Muscle of arm (tissue), 12 donors: Measurements from ENCODE around the gene ARHGAP6. TPM values are rescaled to one million over a fixed set of nuclear protein-coding genes. Genes with fewer than 3 reads are reported as not detected.

Experiments
- DNase-seq: peaks from one replicate; pipeline ENCODE4 v3.0.0-alpha.2; 2013
- polyA plus RNA-seq, 12 donors: library from polyadenylated mRNA; unstranded; fragments of 120-200 nt; gene quantifications; one replicate each; pipeline ENCODE4 v1.2.1, GENCODE V29; 2013; ENCODE audit not compliant: insufficient read length in 12 of 12

Gene ARHGAP6
- polyA plus RNA-seq, 12 donors: 5.3 to 11.1 (median 9.9) TPM; not detected in 1

DNA sequence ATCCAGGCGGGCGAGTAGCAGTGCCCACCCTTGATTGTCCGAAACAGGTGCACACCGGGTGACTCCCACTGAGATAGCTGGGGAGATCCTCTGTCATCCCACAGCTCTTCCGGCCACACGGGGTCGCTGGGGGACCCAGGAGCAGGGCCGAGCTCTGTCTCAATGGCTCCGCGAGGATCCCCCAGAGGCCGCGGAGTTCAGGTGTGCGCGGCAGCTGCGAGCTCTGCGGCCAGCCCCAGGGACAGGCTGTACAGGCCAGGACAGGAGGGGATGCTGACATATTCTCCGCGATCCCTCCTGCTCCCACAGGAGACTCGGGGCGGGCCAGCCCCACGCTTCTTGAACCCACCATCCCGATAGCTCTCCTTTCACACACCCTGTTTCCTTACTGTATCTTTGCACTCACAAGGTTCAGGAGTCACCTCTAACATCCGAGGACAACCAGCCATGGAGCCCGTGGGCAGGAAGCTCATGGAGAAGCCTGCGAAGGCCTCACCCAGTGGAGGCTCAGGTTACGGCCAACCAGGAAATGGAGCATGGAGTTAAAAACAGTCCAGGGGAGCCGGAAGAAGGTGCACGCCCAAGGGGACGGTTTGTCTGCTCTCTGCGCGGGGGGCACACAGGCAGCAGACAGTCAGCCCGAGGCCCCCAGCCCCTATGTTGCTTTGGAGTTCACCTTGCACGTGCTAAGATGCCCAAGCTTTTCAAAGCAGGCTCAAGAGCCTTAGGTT lies 450.4 kb downstream of the ARHGAP6 start:
- no peak for DNase-seq

DNA sequence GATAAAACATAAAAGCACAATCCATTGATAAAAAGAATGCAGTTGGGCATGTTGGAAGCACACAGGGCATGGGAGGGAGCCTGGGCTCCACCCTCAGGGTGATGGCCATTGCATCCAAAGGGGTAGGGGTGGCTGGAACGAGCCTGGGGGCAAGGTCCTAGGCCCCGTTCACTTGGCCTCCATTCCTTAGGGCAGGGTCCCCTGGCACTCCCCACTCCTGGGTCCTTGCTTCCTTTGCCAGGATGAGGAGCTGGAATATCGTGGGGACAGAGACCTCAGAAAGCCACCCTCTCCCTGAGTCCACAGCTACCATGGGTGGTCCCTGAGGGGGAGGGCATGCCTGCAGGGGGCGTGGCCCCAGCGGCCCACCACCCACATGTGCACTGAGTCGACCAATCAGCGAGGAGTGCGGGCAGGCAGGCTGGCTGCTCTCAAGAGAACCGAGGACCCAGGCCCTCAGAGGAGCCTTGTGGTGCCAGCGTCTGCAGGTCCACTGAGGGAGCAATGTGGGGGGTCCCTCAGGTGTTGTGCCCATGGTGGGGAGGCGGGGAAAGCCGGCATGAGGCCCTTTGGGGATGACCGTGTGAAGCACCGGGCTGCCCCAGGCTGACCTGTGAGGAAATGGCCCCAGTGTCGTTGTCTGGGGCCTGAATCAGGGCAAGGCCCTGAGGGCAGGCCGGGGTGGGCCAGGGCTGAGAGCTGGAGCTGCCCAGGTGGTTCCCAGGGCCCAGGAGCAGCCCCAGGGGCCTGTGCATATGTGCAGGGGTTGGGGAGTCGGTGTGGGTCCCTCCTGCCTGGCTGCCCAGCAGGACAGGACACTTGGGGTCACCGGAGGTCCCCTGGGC lies 451.2 kb downstream of the ARHGAP6 start:
- DNase-seq: no peak

DNA sequence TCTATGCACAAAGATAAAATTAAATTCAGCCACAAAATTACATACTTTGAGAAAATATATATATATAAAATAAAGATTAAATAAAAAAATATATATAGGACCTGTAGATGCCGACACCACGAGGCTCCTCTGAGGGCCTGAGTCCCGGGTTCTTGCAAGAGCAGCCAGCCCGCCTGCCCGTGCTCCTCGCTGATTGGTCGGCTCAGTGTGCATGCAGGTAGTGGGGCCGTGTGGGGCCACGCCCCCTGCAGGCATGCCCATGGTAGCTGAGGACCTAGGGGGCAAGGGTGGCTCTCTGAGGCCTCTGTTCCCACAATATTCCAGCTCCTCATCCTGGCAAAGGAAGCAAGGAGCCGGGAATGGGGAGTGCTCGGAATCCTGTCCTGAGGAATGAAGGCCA lies 453.0 kb downstream of the ARHGAP6 start:
- no peak for DNase-seq

DNA sequence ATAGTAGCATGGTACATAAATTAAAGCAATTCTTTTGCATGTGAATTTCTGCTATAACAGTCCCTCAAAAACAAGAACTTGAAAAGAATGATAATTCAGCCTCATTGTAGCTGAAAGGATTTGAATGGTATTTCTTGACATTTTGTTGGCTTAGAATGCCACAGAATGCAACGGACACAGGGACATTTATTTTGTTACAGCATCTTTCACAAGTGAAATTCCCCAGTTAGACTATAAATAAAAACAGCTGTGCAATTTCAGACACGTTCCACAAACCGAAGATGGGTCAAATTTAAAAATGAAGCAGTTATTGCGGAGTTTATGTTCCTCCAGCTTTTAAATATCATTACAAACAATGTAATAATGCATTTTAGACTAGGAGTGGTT lies 455.3 kb downstream of the ARHGAP6 start:
- peak; percentile 17 for DNase-seq

DNA sequence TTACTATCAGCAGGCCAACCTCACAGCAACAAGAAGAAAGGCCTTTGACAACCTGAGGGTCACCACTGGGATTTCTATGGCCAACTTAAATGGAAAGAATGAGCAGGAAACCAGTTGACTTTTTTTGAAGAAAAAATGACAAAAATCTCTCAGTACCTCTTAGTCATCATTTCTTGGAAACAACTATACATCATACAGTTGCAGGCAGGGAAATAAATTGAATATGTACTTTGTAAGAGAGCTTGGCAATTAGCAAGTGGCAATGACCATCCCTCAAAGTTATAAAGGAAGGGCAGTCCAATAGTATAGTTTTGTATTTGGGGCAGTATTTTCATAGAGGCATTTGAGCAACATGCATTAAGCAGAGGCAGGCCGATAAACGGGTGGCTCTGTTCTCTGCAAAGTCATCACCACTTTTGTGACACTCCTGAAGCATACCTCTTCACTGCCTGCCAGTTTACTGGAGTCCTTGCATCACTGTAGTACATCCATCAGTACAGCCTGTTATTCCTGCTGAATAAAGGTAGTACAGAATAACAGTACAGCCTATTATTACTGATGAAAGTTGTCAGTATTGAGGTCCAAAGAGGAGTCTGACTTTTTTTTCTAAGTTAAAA lies 455.8 kb downstream of the ARHGAP6 start:
- DNase-seq: no peak

DNA sequence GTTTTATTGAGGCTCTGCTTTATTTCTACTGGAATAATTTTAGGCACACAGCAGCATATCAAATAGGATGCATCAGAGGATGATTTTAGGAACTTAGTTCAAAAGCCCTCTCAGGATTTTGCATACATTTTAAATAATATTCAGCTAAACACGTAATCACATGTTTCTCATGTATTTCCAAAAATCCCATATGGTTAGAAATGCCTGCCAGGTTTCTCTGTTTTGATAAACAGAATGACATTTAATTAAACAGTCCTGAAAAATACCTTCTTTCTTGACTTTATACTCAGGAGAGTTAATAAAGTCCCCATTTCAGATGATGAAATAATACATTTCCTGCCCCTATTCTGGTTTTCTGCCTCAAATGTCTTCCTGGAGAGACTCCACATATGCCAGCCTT lies 459.0 kb downstream of the ARHGAP6 start:
- no peak for DNase-seq

DNA sequence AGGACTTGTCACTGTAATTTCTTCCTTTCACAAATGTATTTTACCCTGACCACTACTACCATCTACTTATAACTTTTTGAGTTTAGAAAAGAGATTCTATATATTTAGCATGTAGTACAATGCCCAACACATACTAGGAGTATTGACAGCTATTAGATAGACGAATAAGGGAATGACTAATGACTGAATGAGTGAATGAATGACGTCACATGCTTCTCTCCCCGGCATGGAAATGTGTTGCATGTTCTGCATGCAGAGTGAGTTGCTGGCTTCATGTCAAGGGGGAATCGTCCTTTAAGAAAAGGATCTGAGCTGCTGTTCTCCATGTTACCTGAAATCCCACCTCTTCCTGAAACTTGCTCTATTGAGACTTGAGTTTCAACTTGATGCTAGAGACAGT lies 459.9 kb downstream of the ARHGAP6 start:
- no peak for DNase-seq

DNA sequence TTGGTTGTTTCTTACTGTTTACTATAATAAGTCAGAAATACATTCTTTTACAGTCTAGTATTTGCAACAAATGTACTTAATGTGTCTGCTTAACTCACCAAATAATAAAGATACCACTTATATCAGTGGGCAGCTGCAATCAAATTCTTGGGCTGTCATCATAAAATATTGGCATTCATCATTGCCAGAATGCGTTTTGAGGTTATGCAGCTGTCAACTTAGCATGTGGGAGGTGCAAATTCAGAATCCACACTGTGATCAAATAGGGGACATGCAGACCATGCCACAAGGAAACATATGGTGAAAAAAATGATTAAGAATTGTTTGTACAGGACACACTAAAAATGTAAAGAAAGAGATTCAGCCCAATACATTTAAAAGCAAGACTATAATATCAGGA lies 468.0 kb downstream of the ARHGAP6 start:
- DNase-seq: no peak

DNA sequence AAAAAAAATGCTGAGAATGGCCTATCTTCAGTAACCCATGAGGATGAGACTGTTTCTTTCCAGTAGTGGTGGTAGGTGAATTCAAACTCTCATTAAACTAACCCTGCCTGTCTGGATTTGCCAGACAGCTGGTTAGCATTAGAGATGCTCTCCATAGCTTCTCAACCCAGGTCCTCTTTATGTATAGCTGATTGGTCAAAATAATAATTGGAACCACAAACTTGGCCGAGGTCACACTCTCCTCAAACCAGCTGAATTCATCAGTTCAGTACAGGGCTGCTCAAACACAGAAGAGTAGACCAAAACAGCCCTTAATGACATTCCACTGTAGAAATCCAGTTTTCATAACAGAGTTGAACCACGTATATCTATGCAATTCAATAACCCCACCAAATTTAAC lies 469.2 kb downstream of the ARHGAP6 start:
- DNase-seq: peak; percentile 63

DNA sequence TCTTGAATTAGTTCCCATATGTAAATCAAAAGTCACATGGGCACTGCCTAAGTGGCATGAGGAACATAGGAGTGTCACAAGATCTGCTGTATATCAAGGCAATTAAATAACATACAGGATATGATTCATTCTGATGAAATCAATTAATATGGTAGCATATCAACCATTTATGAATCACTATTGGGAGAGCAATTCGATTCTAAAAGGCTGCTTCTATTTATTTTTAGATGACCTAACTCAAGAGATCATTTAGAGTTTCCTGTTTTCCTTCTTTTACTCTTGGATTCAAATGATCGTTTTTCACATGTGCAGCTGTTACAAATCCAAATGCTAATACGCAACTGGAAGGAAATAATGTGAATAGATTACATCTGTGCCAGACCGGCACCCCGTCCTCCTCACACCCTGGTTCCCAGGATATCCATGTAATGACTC lies 472.7 kb downstream of the ARHGAP6 start:
- no peak for DNase-seq

DNA sequence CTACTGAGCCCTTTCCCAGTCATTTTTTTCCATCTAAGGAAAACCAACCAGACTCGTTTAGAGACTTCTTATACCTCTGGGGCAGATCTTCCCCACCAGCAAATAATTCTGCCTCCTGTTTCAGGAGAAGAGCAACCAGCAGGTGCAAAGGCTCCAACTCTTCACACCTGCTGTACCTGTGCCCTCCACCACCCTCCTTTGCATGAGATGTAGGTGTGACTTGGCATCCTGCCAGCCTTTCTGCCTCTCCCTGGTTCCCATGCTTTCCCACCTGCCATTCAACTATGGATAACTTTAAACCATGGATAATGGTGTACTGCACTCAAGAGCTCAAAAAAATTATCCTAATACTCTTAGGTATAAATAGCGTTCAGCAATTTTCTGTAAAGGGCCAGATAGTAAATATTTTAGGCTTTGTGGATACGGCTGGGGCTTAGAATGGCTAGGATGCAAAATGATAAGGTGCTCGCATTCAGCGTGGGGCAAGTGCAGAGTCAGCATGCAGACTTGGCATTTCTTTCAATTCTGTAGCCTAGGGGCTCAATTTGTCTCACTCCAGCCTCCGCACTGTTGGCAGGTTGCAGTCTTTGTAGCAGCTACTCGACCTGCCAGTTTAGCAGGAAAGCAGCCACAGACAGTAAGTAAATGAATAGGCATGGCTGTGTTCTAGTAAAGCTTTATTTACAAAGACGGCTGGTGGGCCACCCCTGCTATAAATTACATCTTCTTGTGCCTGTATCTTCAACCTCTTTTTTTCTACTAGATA lies 474.8 kb downstream of the ARHGAP6 start:
- DNase-seq: no peak

DNA sequence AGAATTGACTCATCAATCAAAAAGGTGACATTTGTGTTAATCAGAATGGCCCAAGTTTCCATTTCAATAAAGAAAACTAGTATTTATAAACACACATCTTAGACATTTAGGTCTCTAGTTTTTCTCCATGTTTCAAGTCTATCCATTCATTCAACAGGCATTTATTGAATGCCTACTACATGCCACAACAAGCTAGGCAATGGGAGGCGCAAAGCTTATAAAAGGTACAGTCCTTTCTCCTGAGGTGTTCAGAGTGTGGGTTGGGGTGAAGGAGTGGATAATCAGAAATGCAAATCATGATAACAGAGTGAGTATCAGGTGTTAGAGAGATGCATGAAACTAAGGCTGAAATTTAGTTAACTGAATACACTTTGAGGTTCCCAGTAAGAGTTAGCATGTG lies 476.6 kb downstream of the ARHGAP6 start:
- no peak for DNase-seq

DNA sequence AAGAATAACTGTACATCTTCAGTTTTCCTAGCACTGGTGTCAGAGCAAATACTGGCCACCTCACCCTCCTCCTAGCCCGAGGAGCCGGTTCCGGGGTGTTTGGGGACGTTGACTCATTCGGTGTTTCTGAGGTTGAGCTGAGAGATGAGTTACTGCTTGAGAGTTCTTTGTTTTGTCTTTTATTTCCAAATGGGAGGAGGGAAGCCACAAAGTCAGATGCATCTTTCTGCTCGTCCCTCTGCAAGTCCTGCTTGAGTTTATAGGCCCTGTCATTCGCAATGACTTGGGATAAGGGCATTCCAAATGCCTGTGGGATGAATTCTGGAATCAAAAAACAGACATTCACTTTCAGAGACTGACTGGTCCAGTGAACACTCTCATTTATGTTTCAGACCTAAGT lies 477.1 kb downstream of the ARHGAP6 start:
- DNase-seq: no peak

DNA sequence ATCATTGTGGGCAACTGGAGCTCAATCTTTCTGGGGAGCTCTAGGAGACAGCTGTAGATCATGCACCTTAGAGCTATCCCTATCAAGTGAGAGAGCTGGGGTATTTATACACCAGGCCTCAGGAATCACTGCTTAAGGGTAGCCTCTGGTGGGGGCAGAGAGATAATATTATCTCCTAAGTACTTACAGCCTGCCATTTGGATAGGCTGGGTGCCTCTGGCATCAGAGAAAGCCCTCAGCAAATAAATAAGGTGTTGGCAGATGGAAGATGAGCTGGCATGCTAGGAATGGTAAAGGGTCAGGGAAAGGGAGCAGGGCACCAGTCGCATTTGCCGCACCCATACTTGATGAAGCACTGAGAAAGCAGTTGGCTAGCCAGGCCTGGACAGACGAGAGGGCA lies 478.7 kb downstream of the ARHGAP6 start:
- no peak for DNase-seq

DNA sequence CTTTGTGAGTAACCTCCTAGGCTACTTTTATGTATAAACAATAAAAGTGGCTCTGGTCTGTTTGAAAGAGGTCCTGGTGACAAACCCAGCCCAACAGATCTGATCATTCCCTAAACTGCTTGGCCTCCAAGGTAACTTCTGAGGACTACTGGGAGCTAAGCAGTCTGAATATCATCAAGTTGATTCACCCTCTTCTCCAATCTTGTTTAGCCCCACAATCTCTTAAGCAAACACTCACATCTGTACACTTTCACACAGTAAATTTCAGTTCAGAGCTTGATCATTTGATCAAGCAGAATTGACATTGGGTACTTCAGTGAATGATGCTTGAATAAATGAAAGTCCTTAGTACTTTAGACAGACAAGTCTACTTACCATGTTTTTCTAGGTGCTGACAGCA lies 479.9 kb downstream of the ARHGAP6 start:
- DNase-seq: no peak

DNA sequence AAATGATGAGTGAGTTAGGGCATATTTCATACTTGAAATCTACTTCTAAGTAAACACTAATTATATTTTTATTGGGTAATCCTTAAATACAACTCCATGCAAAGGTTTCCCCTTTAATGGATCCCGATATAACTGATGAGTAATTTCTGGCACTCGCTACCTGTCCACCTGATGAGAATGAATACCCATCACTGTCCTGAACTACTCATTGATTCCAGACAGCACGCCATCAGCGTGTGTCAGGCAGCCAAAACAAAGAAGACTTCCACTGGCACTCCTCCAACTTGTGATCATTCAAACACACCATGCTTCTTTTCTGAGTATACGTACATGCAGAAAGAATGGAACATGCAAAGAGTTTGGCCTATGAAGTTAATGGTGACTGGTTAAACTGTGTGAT lies 485.1 kb downstream of the ARHGAP6 start:
- no peak for DNase-seq

DNA sequence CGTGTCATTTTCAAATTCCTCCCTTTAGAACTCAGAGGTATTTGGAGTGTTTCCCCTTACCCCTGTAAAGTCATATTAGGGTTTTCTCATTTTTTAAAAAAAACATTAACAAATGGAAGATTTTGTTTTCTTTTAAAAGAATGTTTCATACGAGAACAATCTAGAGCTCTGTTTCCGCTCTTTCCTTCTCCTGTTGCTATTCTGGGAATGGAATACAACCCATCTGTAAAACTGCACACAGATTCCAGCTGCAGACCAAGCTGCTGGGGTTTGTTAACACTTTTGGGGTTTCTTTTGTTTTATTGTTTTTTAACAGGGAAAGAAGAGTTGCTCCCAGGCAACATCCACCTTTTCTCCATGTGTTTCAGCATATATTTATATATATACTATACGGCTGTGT lies 493.3 kb downstream of the ARHGAP6 start:
- no peak for DNase-seq

DNA sequence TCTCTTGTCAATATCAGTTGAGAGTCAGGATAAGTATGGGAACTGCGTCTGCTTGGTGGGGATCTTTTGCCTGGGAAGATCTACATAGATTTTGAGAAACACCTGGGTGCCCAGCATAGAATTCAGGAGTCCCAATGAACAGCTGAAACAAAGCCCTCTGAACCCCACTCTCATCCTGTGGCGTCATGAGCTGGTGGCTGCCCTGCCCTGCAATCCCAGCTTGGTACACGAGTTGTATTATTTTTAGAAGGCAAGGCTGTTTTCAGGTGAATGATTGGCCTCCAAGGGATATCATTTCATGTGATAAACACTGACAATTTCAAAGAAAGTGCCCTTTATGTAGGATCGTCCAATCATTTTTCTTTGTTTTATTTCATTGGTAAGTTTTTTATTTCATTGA lies 493.8 kb downstream of the ARHGAP6 start:
- no peak for DNase-seq

DNA sequence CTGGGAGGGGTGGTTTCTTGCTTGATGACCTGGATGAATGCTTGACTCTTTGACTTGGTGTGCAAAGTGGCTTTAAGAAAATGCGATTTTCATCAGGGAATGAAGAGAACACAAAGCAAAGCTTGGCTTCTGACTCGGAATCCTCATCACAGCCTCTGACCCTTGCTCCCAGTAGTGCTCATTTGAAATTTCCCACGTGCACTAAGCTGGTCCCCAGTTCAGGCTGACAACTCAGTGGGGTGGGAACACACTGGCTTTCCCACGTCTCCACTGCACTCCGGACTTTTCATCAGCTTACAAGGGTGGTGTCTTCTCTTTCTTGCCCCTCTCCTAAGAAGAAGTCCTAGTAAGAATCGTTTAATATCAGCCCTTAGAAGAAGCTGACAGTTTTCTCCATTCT lies 501.3 kb downstream of the ARHGAP6 start:
- DNase-seq: no peak

DNA sequence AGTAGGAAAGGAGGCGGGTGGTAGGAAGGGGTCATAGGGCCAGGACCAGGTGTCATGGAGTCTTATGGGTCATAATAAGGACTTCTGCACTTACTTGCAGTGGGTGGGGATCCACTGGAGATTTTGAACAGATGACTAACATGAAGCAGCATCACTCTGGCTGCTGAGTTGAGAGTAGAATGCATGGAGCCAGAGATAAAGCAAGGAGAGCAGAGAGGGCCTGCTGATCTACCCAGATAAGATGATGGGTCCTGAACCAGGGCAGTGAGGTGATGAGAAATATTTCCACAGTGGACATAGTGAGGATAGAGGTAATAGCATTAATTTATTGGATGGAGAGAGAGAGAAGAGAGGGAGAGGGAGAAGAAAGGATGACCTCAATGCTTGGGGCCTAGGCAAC lies 506.6 kb downstream of the ARHGAP6 start:
- no peak for DNase-seq

DNA sequence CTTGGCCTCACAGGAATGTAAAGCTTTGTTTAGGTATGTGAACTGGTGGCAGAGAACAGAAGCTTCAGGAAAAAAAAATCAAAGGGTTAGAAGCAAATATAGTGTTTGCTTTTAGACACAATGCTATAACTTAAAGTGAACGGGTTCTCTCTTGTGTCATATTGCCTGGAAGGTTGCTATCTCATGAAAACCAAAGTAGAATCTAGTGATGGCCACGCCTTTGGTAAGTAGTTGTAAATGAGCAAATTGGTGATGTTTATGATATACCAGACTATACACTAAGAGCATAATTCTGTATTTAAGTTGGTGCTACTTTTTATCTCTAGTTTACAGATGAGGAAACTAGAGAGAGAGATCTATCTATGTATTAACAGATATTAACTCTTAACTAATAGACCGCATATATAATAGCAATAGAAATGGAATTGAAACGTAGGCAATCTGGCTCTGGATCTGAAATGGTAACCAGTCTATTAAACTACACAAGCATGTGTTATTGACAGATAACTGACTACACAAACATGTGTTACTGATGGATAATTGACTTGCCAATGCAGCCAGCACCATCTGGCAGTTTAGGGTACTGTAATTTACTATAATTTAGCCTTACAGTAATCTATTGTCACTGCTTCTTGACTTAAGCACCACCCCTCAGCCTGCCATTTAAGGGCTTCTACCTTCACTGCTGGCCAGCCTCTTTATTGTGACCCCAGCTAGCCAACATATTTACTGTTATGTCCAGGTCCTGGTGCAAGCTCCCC lies 513.7 kb downstream of the ARHGAP6 start:
- no peak for DNase-seq
